ENCODE data around the gene ADGRG6. TPM values are rescaled to one million over a fixed set of nuclear protein-coding genes. Genes with fewer than 3 reads are reported as not detected.
A peak's percentile ranks its signal among the peaks of the same experiment; 100 is the strongest.

ADGRG6 gene
- total RNA-seq, 1 experiment from 2014 or later, result 259 TPM

- H3K9me3 ChIP-seq (ENCODE audit: control insufficient read depth, insufficient read depth, low read depth, low read length), result no peaks in the 10 kb centered on the region; the same call in 1 of the 2 replicates
- H3K27me3 ChIP-seq (ENCODE audit: control insufficient read depth, insufficient read depth, low read length), result no peaks in the 10 kb centered on the region
- ATAC-seq, result peak; percentile 50
- CTCF ChIA-PET, result interaction anchor here (1.1 kb wide), 1 partner anchor 84 kb away, joined by 5 read pairs; no protein-coding TSS in a partner anchor
- H3K4me3 ChIP-seq (ENCODE audit: low read depth in 2 of 2, low read length in 2 of 2), result peak overlapping the region; percentile 78 to 85
- in situ Hi-C loops (cut with HindIII; ENCODE audit: low pct_unique_long_range_greater_than_20kb, low sequenced_read_pairs) (no loop called here), intact Hi-C loops (cut with micrococcal nuclease; ENCODE audit: unreplicated experiment) (loop anchor here (2.0 to 10.0 kb wide), 2 partner anchors 86 to 148 kb away; no protein-coding TSS in a partner anchor)
- TF ChIP-seq POLR2AphosphoS5 (IDR thresholded peaks at IDR 0.05; ENCODE audit: low read depth, low read length), result peak; percentile 61
- no peak for TF ChIP-seq REST (IDR thresholded peaks at IDR 0.05; ENCODE audit: insufficient read depth in 1 of 2, low read depth in 2 of 2, low read length in 1 of 2)
- DNase-seq (ENCODE audit: low read depth, low spot score), result no peak
- H3K4me1 ChIP-seq (ENCODE audit: control insufficient read depth, insufficient read depth, low read length), result peaks cover 44% of the 10 kb centered on the region
- no TSS peak for BruUV-seq (replicated peaks)
- H3K27ac ChIP-seq (ENCODE audit: low read length), result peak overlapping the region; percentile 100
- peaks cover 4% of the 10 kb centered on the region; the same call in 1 of the 2 replicates for H3K36me3 ChIP-seq (ENCODE audit: control insufficient read depth, insufficient read depth, low read length)
- POLR2A ChIA-PET, result no interaction called here
Measured at GRCh38 chr6:142302421-142303175, 791 bp downstream of the ADGRG6 start.

GRCh38 chr6:142303176-142303533 lies 1.3 kb downstream of the ADGRG6 start:
- CTCF ChIA-PET, result no interaction called here
- H3K36me3 ChIP-seq (ENCODE audit: control insufficient read depth, insufficient read depth, low read length), result peaks cover 4% of the 10 kb centered on the region; the same call in 1 of the 2 replicates
- H3K27me3 ChIP-seq (ENCODE audit: control insufficient read depth, insufficient read depth, low read length), result no peaks in the 10 kb centered on the region
- BruUV-seq (replicated peaks), result TSS peak; percentile 76
- ATAC-seq, result no peak
- peak overlapping the region; percentile 100 for H3K27ac ChIP-seq (ENCODE audit: low read length)
- H3K9me3 ChIP-seq (ENCODE audit: control insufficient read depth, insufficient read depth, low read depth, low read length), result no peaks in the 10 kb centered on the region; the same call in 1 of the 2 replicates
- intact Hi-C loops (cut with micrococcal nuclease; ENCODE audit: unreplicated experiment), result loop anchor here (2.0 to 10.0 kb wide), 2 partner anchors 86 to 148 kb away; no protein-coding TSS in a partner anchor
- in situ Hi-C loops (cut with HindIII; ENCODE audit: low pct_unique_long_range_greater_than_20kb, low sequenced_read_pairs), result no loop called here
- peak overlapping the region; percentile 78 to 85 for H3K4me3 ChIP-seq (ENCODE audit: low read depth in 2 of 2, low read length in 2 of 2)
- TF ChIP-seq TCF7L2 (IDR thresholded peaks at IDR 0.05; ENCODE audit: low read depth, low read length) (no peak), POLR2AphosphoS5 (IDR thresholded peaks at IDR 0.05; ENCODE audit: low read depth, low read length) (peak; percentile 25; the same call in 1 of the 2 replicates)
- no peak for DNase-seq (ENCODE audit: low read depth, low spot score)
- POLR2A ChIA-PET, result no interaction called here
- peaks cover 44% of the 10 kb centered on the region for H3K4me1 ChIP-seq (ENCODE audit: control insufficient read depth, insufficient read depth, low read length)

- peaks cover 5% of the 10 kb centered on the region; the same call in 1 of the 2 replicates for H3K36me3 ChIP-seq (ENCODE audit: control insufficient read depth, insufficient read depth, low read length)
- no peaks in the 10 kb centered on the region for H3K27me3 ChIP-seq (ENCODE audit: control insufficient read depth, insufficient read depth, low read length)
- DNase-seq (ENCODE audit: low read depth, low spot score) (no peak), ATAC-seq (no peak)
- no TSS peak for BruUV-seq (replicated peaks)
- ChIA-PET POLR2A (no interaction called here), CTCF (no interaction called here)
- intact Hi-C loops (cut with micrococcal nuclease; ENCODE audit: unreplicated experiment) (loop anchor here (10.0 kb wide), 1 partner anchor 149 kb away; no protein-coding TSS in a partner anchor), in situ Hi-C loops (cut with HindIII; ENCODE audit: low pct_unique_long_range_greater_than_20kb, low sequenced_read_pairs) (no loop called here)
- peaks cover 46% of the 10 kb centered on the region for H3K4me1 ChIP-seq (ENCODE audit: control insufficient read depth, insufficient read depth, low read length)
- peak overlapping the region; percentile 78 to 85; a peak in 3 of 4 replicates for H3K4me3 ChIP-seq (ENCODE audit: low read depth in 2 of 2, low read length in 2 of 2)
- peak overlapping the region; percentile 100 for H3K27ac ChIP-seq (ENCODE audit: low read length)
- H3K9me3 ChIP-seq (ENCODE audit: control insufficient read depth, insufficient read depth, low read depth, low read length), result no peaks in the 10 kb centered on the region; the same call in 1 of the 2 replicates
- no peak for TF ChIP-seq REST (IDR thresholded peaks at IDR 0.05; ENCODE audit: insufficient read depth in 1 of 2, low read depth in 2 of 2, low read length in 1 of 2)
- TF ChIP-seq CTCF (IDR thresholded peaks at IDR 0.05), result no peak
- TF ChIP-seq POLR2AphosphoS5 (IDR thresholded peaks at IDR 0.05; ENCODE audit: low read depth, low read length), result 0 out of 2 replicates have a peak, but pooled peaks have one; percentile 2
Measured at GRCh38 chr6:142304241-142304640, 2.4 kb downstream of the ADGRG6 start.
